ENCODE measurements around the gene NPTX2. TPM values are rescaled to one million over a fixed set of nuclear protein-coding genes. Genes with fewer than 3 reads are reported as not detected.

The NPTX2 gene
- total RNA-seq, 1 experiment from 2014 or later: not detected

GRCh38 chr7:98603399-98603788 is 13.7 kb upstream of the NPTX2 start:
- Histone ChIP-seq H3K27ac (no peak overlapping the region), H3K9me2 (ENCODE audit: insufficient read depth) (no peaks in the 10 kb centered on the region), H3F3A (ENCODE audit: insufficient read depth, low read depth) (no peaks in the 10 kb centered on the region), H3K4me2 (no peak overlapping the region), H3K79me2 (ENCODE audit: low read depth) (no peaks in the 10 kb centered on the region), H3K4me1 (replicated peaks; ENCODE audit: insufficient read depth) (no peaks in the 10 kb centered on the region), H3K36me3 (ENCODE audit: low read depth) (no peaks in the 10 kb centered on the region), H3K27me3 (ENCODE audit: insufficient read depth, low read depth) (peaks cover 72% of the 10 kb centered on the region), H2AFZ (no peak overlapping the region), H3K4me3 (no peak overlapping the region), H3K9me3 (ENCODE audit: insufficient read depth, low read depth) (no peaks in the 10 kb centered on the region), H4K20me1 (ENCODE audit: insufficient read depth) (no peaks in the 10 kb centered on the region)
- CTCF ChIA-PET: interaction anchor here (0.5 kb wide), 1 partner anchor 31 kb away, joined by 9 read pairs; no protein-coding TSS in a partner anchor
- POLR2A ChIA-PET (ENCODE audit: unreplicated experiment): no interaction called here
- no TSS peak for BruUV-seq (replicated peaks)
- no peak for TF ChIP-seq EZH2 (IDR thresholded peaks at IDR 0.05; ENCODE audit: low read depth)
- TF ChIP-seq, protein P1, sequence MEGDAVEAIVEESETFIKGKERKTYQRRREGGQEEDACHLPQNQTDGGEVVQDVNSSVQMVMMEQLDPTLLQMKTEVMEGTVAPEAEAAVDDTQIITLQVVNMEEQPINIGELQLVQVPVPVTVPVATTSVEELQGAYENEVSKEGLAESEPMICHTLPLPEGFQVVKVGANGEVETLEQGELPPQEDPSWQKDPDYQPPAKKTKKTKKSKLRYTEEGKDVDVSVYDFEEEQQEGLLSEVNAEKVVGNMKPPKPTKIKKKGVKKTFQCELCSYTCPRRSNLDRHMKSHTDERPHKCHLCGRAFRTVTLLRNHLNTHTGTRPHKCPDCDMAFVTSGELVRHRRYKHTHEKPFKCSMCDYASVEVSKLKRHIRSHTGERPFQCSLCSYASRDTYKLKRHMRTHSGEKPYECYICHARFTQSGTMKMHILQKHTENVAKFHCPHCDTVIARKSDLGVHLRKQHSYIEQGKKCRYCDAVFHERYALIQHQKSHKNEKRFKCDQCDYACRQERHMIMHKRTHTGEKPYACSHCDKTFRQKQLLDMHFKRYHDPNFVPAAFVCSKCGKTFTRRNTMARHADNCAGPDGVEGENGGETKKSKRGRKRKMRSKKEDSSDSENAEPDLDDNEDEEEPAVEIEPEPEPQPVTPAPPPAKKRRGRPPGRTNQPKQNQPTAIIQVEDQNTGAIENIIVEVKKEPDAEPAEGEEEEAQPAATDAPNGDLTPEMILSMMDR (conservative IDR thresholded peaks at IDR 0.05): no peak
- no peak for DNase-seq
- intact Hi-C loops (cut with micrococcal nuclease; ENCODE audit: unreplicated experiment): no loop called here

- BruUV-seq (replicated peaks): no TSS peak
- Histone ChIP-seq H3K79me2 (ENCODE audit: low read depth) (no peaks in the 10 kb centered on the region), H3K9me3 (ENCODE audit: insufficient read depth, low read depth) (no peaks in the 10 kb centered on the region), H3K27ac (no peak overlapping the region), H3K36me3 (ENCODE audit: low read depth) (no peaks in the 10 kb centered on the region), H3K4me2 (no peak overlapping the region), H3K4me3 (no peak overlapping the region), H3K4me1 (replicated peaks; ENCODE audit: insufficient read depth) (no peaks in the 10 kb centered on the region), H3K9me2 (ENCODE audit: insufficient read depth) (no peaks in the 10 kb centered on the region), H4K20me1 (ENCODE audit: insufficient read depth) (no peaks in the 10 kb centered on the region), H2AFZ (no peak overlapping the region), H3K27me3 (ENCODE audit: insufficient read depth, low read depth) (peaks cover 3% of the 10 kb centered on the region; the same call in 1 of the 2 replicates), H3F3A (ENCODE audit: insufficient read depth, low read depth) (no peaks in the 10 kb centered on the region)
- DNase-seq: peak in 1 of 2 experiments; percentile 6
- ChIA-PET POLR2A (ENCODE audit: unreplicated experiment) (no interaction called here), CTCF (no interaction called here)
- intact Hi-C loops (cut with micrococcal nuclease; ENCODE audit: unreplicated experiment): no loop called here
- TF ChIP-seq, protein P1 (conservative IDR thresholded peaks at IDR 0.05): no peak
- TF ChIP-seq EZH2 (IDR thresholded peaks at IDR 0.05; ENCODE audit: low read depth): no peak
These were observed 3.3 kb upstream of the NPTX2 start for GRCh38 chr7:98613601-98614425.

GRCh38 chr7:98616381-98617050 is 569 bp upstream of the NPTX2 start:
- no peak for TF ChIP-seq EZH2 (IDR thresholded peaks at IDR 0.05; ENCODE audit: low read depth)
- TF ChIP-seq, protein P1 (conservative IDR thresholded peaks at IDR 0.05): no peak

More at GRCh38 chr7:98616381-98617050, 569 bp upstream of the NPTX2 start:
- Histone ChIP-seq H3K79me2 (ENCODE audit: low read depth) (no peaks in the 10 kb centered on the region), H4K20me1 (ENCODE audit: insufficient read depth) (no peaks in the 10 kb centered on the region), H3K4me2 (no peak overlapping the region), H3F3A (ENCODE audit: insufficient read depth, low read depth) (no peaks in the 10 kb centered on the region), H3K4me3 (no peak overlapping the region), H3K9me3 (ENCODE audit: insufficient read depth, low read depth) (no peaks in the 10 kb centered on the region), H3K27ac (no peak overlapping the region), H2AFZ (no peak overlapping the region), H3K36me3 (ENCODE audit: low read depth) (no peaks in the 10 kb centered on the region), H3K27me3 (ENCODE audit: insufficient read depth, low read depth) (peaks cover 30% of the 10 kb centered on the region), H3K4me1 (replicated peaks; ENCODE audit: insufficient read depth) (no peaks in the 10 kb centered on the region), H3K9me2 (ENCODE audit: insufficient read depth) (no peaks in the 10 kb centered on the region)
- BruUV-seq (replicated peaks): no TSS peak
- ChIA-PET POLR2A (ENCODE audit: unreplicated experiment) (interaction anchor here (0.6 kb wide), 1 partner anchor 1536 kb away, joined by 4 read pairs; no protein-coding TSS in a partner anchor), CTCF (no interaction called here)
- DNase-seq: no peak
- intact Hi-C loops (cut with micrococcal nuclease; ENCODE audit: unreplicated experiment): no loop called here
